ENCODE results near the gene C9orf85. TPM values are rescaled to one million over a fixed set of nuclear protein-coding genes. Genes with fewer than 3 reads are reported as not detected.

C9orf85 gene
- total and polyA plus RNA-seq, 2 donors (not counting 1 experiment from before 2014, with no cell fraction given), result 4.3 to 9.6 TPM

DNA sequence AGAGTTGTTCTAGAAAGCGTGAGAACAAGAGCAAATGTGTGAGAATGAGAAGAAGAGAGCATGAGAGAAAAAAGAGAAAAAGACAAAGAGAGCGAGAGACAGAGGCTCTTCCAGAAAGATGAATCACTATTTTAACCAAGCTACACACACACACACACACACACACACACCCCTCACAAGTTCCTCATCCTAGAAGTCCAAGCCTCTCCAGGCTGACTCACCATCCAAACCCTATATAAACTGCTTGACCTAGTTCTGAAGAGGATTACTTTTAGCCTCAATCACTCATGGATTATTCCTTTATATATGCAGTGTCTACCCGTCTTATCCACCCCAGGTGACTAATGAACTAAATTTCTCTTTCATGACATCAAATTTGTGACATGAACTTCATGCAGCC, 111.4 kb downstream of the C9orf85 start:
- peaks cover 0 to 4% of the 10 kb centered on the region in 2 donors for H3K4me1 ChIP-seq (ENCODE audit: control insufficient read depth in 2 of 2, insufficient read depth in 2 of 2, low read length in 2 of 2)
- no peaks in the 10 kb centered on the region for H3K36me3 ChIP-seq (replicated peaks in 1 of 2; ENCODE audit: control extremely low read depth in 1 of 2, control insufficient read depth in 1 of 2, extremely low read depth in 1 of 2, insufficient read depth in 2 of 2, low read length in 1 of 2)
- H3K9ac ChIP-seq (ENCODE audit: low read length), result no peak overlapping the region
- no peak overlapping the region for H3K27ac ChIP-seq (ENCODE audit: low read length in 2 of 2)
- H3K4me3 Mint-ChIP-seq, result no peak overlapping the region
- H3K4me1 Mint-ChIP-seq, result peaks cover 5% of the 10 kb centered on the region
- DNase-seq, result no peak
- no peaks in the 10 kb centered on the region for H4K20me1 ChIP-seq (ENCODE audit: control insufficient read depth, insufficient read depth, low read length, poor library complexity, severe bottlenecking)
- H3K9me3 ChIP-seq (ENCODE audit: control extremely low read depth in 1 of 3, control insufficient read depth in 2 of 3, insufficient read depth in 1 of 3, low read length in 2 of 3), result no peaks in the 10 kb centered on the region
- TF ChIP-seq EZH2 (IDR thresholded peaks at IDR 0.05; ENCODE audit: borderline replicate concordance, insufficient read depth, low read depth, low read length, poor library complexity, severe bottlenecking) (no peak), CTCF (IDR thresholded peaks at IDR 0.05) (no peak)
- peaks cover 0 to 1% (median 0%) of the 10 kb centered on the region in 4 experiments for H3K27me3 ChIP-seq (replicated peaks in 1 of 4; ENCODE audit: control extremely low read depth in 1 of 4, control insufficient read depth in 3 of 4, insufficient read depth in 4 of 4, low read length in 3 of 4)
- no peaks in the 10 kb centered on the region for H3K79me2 ChIP-seq (ENCODE audit: control insufficient read depth, insufficient read depth, low read length)
- H3K4me3 ChIP-seq (ENCODE audit: control extremely low read depth in 1 of 5, extremely low read depth in 1 of 5, insufficient read depth in 1 of 5, low read depth in 2 of 5, low read length in 4 of 5), result no peak overlapping the region
- intact Hi-C loops (cut with micrococcal nuclease), result no loop called here
- ChIA-PET POLR2A (no interaction called here), CTCF (interaction anchor here (0.7 to 6.7 kb wide), 7 partner anchors 9 to 788 kb away, joined by 3 to 86 read pairs (median 35); no protein-coding TSS in a partner anchor)
- no peaks in the 10 kb centered on the region for H3K9me3 Mint-ChIP-seq (ENCODE audit: insufficient read depth)
- H2AFZ ChIP-seq (ENCODE audit: insufficient read depth, low read depth, low read length, poor library complexity, severe bottlenecking), result no peak overlapping the region
- H3K4me2 ChIP-seq (replicated peaks; ENCODE audit: low read depth, low read length, poor library complexity, severe bottlenecking), result no peak overlapping the region
- ATAC-seq (ENCODE audit: low read depth), result no peak
- peaks cover 7% of the 10 kb centered on the region for H3K27me3 Mint-ChIP-seq
- no peak overlapping the region for H3K27ac Mint-ChIP-seq
- WGBS (ENCODE audit: insufficient coverage), result no CpG with 5 or more reads among the region's 3 CpGs

Small RNA genes lying within 50 kb of the gene (small RNA-seq; reads per million reads assigned to genes)
- gene HSPB1P1 (ENCODE audit: insufficient read length, low read depth, low replicate concordance), result not detected
- gene RF00019 (ENCODE audit: insufficient read length, low read depth, low replicate concordance), result not detected

Other genes with a start within 250 kb of the C9orf85 start
- 86.9 and 90.6 TPM in 2 replicates for gene CEMIP2, start 143.1 kb upstream of the C9orf85 start, total RNA-seq
- gene CEMIP2, start 143.1 kb upstream of the C9orf85 start, polyA plus RNA-seq, result 35.4 and 61.3 TPM in 2 replicates
- 24.3 and 24.4 TPM in 2 replicates for gene ABHD17B, start 446 bp upstream of the C9orf85 start, total RNA-seq
- gene ABHD17B, start 446 bp upstream of the C9orf85 start, polyA plus RNA-seq, result 11.3 and 19.1 TPM in 2 replicates
- gene C9orf57, start 149.0 kb downstream of the C9orf85 start, total RNA-seq, result not detected in 2 replicates
- not detected in 2 replicates for gene C9orf57, start 149.0 kb downstream of the C9orf85 start, polyA plus RNA-seq
- not detected in 2 replicates for gene GDA, start 237.8 kb downstream of the C9orf85 start, total RNA-seq
- 0.09 TPM in 1 of 2 replicates, not detected in the other for gene GDA, start 237.8 kb downstream of the C9orf85 start, polyA plus RNA-seq